ENCODE results near the gene LIMCH1. TPM values are rescaled to one million over a fixed set of nuclear protein-coding genes. Genes with fewer than 3 reads are reported as not detected.
"Not testable (repeated sequence)": the region's sequence is repeated elsewhere in the genome, so short reads cannot be mapped to it uniquely, and the experiment has no call there.

The LIMCH1 gene
- total RNA-seq, 5 donors from 2014 or later (not counting 1 experiment from before 2014, with no cell fraction given) = 0.15 to 0.38 (median 0.30) TPM

DNA sequence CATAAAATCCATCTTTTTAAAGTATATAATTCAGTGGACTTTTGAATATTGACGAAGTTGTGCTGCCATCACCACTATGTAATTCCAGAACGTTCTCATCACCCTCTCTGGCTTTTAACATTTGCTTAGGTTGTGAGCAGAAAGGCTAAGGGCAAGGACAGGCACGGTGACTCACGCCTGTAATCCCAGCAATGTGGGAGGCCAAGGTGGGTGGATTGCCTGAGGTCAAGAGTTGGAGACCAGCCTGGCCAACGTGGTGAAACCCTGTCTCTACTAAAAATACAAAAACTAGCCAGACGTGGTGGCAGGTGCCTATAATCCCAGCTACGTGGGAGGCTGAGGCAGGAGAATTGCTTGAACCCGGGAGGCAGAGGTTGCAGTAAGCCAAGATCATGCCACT is 199.5 kb downstream of the LIMCH1 start:
- H3K27me3 Mint-ChIP-seq = peaks cover 8 to 19% of the 10 kb centered on the region in 2 donors
- H3K36me3 Mint-ChIP-seq = not testable (repeated sequence)

DNA sequence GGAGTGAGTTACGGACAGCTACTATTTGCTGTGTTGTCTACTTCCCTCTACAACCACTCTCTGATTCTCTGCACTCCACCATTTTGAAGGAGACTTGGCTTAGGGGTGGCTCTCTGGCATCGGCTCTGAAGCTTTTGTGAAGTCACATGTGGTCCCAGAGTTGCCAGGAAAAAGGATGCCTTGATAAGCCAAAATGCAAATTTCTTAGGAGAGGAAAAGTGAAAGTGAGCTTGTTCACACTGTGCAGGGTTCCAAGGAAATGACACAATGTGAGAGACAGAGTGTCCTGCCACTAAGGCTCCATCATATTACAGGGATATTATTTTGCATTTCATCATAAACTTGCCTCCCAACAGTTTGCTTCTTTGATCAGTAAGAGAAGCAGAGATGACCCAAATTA is 203.4 kb downstream of the LIMCH1 start:
- Mint-ChIP-seq H3K4me3 (no peak overlapping the region), H3K27me3 (peaks cover 26 to 28% of the 10 kb centered on the region in 2 donors), H3K9me3 (peaks cover 0 to 4% (median 0%) of the 10 kb centered on the region in 3 donors), H3K27ac (no peak overlapping the region), H3K36me3 (no peaks in the 10 kb centered on the region), H3K4me1 (peaks cover 0 to 2% (median 0%) of the 10 kb centered on the region in 3 donors)
- DNase-seq (no peak), ATAC-seq (replicated peaks in 1 of 4) (no peak)
- no peaks in the 10 kb centered on the region for H3K36me3 ChIP-seq (ENCODE audit: control insufficient read depth in 2 of 2, extremely low read depth in 1 of 2, insufficient read depth in 1 of 2, low read length in 1 of 2)
- ChIA-PET POLR2A (no interaction called here), CTCF (no interaction called here)
- H3K4me3 ChIP-seq (ENCODE audit: control insufficient read depth in 1 of 2, extremely low read depth in 1 of 2, low read length in 1 of 2) = no peak overlapping the region
- no CpG with 5 or more reads among the region's 2 CpGs for WGBS (ENCODE audit: insufficient coverage)
- H3K4me1 ChIP-seq (ENCODE audit: control insufficient read depth in 1 of 2, extremely low read depth in 1 of 2, insufficient read depth in 2 of 2, low read length in 2 of 2) = no peaks in the 10 kb centered on the region
- no peaks in the 10 kb centered on the region for H3K9me3 ChIP-seq
- no peak overlapping the region for H3K27ac ChIP-seq (ENCODE audit: low read length)
- H3K27me3 ChIP-seq (replicated peaks in 1 of 2; ENCODE audit: control insufficient read depth in 2 of 2, extremely low read depth in 1 of 2, insufficient read depth in 2 of 2, low read length in 1 of 2) = peaks cover 15 to 22% of the 10 kb centered on the region in 2 experiments

More for the DNA sequence above, 199.5 kb downstream of the LIMCH1 start:
- H3K4me3 Mint-ChIP-seq; ATAC-seq (replicated peaks in 1 of 4); H3K36me3 ChIP-seq (ENCODE audit: control insufficient read depth in 2 of 2, extremely low read depth in 1 of 2, insufficient read depth in 1 of 2, low read length in 1 of 2); H3K9me3 Mint-ChIP-seq; H3K4me1 ChIP-seq (ENCODE audit: control insufficient read depth in 1 of 2, extremely low read depth in 1 of 2, insufficient read depth in 2 of 2, low read length in 2 of 2); H3K4me1 Mint-ChIP-seq; POLR2A ChIA-PET; H3K27ac ChIP-seq (ENCODE audit: low read length); CTCF ChIA-PET; DNase-seq; H3K4me3 ChIP-seq (ENCODE audit: control insufficient read depth in 1 of 2, extremely low read depth in 1 of 2, low read length in 1 of 2); H3K27ac Mint-ChIP-seq; H3K9me3 ChIP-seq: not testable (repeated sequence)
- H3K27me3 ChIP-seq (replicated peaks in 1 of 2; ENCODE audit: control insufficient read depth in 2 of 2, extremely low read depth in 1 of 2, insufficient read depth in 2 of 2, low read length in 1 of 2) = peaks cover 0 to 11% of the 10 kb centered on the region in 2 experiments
- whole genome bisulfite sequencing (ENCODE audit: insufficient coverage) = no CpG with 5 or more reads among the region's 8 CpGs

DNA sequence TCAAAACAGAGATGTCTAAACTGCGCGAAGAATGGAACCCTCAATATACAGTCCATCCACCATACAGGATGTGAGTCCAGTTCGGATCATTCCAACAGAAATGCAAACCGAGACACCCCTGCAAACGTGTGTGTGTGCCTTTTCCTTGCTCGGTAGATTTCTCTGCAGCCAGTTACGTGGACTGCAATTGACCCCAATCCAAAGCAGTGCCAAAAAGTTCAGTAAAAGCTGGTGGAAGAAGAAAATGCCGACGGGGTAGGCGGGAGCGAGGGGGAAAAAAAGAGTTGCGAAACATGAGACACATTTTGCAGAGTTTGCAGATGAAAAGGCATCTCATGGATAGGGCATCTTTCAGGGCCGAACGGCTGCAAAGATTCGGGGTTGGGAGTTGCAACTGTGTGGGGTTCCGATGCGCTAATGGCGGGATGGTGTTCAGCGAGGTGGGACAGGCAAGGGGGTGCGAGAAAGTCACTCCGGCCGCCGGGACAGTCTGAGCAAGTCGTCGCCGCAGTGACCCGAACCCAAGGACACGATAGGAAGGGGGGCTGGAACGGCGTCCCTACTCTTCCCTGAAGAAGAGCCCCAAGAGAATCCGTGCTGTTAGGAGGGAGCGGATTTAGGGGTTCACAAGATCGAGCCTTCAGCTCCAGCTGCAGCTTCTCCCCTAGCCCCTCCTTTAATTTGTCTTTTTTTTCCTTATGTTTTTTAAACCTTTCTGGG is 206.8 kb downstream of the LIMCH1 start:
- Histone ChIP-seq H3K4me1 (ENCODE audit: control insufficient read depth in 1 of 2, extremely low read depth in 1 of 2, insufficient read depth in 2 of 2, low read length in 2 of 2) (no peaks in the 10 kb centered on the region), H3K9me3 (no peaks in the 10 kb centered on the region), H3K27me3 (replicated peaks in 1 of 2; ENCODE audit: control insufficient read depth in 2 of 2, extremely low read depth in 1 of 2, insufficient read depth in 2 of 2, low read length in 1 of 2) (peaks cover 15 to 47% of the 10 kb centered on the region in 2 experiments), H3K27ac (ENCODE audit: low read length) (no peak overlapping the region), H3K36me3 (ENCODE audit: control insufficient read depth in 2 of 2, extremely low read depth in 1 of 2, insufficient read depth in 1 of 2, low read length in 1 of 2) (no peaks in the 10 kb centered on the region), H3K4me3 (ENCODE audit: control insufficient read depth in 1 of 2, extremely low read depth in 1 of 2, low read length in 1 of 2) (no peak overlapping the region)
- CTCF ChIA-PET = no interaction called here
- H3K4me3 Mint-ChIP-seq = no peak overlapping the region
- WGBS (ENCODE audit: insufficient coverage) = 16% methylated on average over 27 of the region's 33 CpGs
- no peak for DNase-seq
- H3K27me3 Mint-ChIP-seq = peaks cover 43 to 56% of the 10 kb centered on the region in 2 donors
- no peak overlapping the region for H3K27ac Mint-ChIP-seq
- H3K36me3 Mint-ChIP-seq = no peaks in the 10 kb centered on the region
- ATAC-seq (replicated peaks in 1 of 4) = no peak
- peaks cover 0 to 5% (median 0%) of the 10 kb centered on the region in 3 donors for H3K4me1 Mint-ChIP-seq
- no peaks in the 10 kb centered on the region for H3K9me3 Mint-ChIP-seq
- POLR2A ChIA-PET = no interaction called here

DNA sequence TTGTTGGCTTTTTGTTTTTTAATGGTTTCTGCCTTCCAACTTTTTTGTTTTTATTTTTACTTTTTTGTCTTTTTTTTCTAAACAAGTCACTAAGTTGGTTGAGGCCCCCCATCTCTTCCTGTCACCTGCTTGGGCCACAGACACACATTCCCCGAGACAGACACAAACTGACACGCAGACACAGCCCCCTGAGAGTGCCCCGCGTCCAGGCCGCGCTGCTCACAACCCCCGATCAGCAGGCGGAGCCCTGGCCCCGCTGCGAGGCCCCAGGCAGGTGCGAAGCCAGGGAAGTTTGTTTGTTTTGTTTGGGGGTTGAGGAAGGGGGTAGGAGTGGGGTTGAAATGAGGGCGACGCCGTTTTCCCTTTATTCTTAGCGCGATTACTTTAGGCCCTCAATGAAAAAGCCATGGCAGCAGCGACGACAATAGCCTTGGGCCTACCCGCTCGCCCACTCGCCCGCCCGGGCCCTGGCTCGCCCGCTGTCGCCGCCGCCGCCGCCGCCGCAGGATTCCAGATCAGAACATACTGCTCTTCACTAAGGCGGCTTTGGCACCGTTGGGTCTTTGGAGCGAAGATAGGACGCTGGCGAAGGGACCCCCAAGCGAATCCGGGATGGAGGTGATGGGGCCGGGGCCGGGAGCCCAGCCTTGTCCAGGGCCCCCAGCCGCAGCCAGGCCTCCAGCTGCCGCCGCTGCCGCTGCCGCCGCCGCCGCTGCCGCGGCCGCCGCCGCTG is 207.5 kb downstream of the LIMCH1 start:
- WGBS (ENCODE audit: insufficient coverage) = 20% methylated on average over 51 of the region's 54 CpGs
- CTCF ChIA-PET = no interaction called here

DNA sequence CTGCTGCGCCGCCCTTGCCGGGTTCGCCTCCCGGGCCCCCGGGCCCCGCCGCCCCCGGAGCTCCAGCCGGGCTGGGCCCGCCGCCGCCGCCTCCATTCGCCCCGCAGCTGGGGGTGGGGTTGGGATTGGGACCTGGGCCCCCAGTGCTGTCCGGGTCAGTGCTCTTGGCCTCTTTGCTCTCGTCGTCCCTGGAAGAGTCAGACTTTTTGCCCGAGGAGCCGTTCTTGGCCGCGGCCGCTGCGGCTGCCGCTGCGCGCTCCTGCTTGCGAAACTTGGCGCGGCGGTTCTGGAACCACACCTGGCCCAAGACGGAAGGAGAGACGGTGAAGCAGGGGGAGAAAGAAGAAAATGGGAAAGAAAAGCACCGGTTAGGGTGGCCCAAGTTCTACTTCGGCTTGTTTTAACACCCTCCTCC is 208.1 kb downstream of the LIMCH1 start:
- ATAC-seq (replicated peaks in 1 of 4) (no peak), DNase-seq (no peak)
- H3K36me3 ChIP-seq (ENCODE audit: control insufficient read depth in 2 of 2, extremely low read depth in 1 of 2, insufficient read depth in 1 of 2, low read length in 1 of 2) = no peaks in the 10 kb centered on the region
- CTCF ChIA-PET = no interaction called here
- Mint-ChIP-seq H3K4me1 (peaks cover 0 to 7% (median 0%) of the 10 kb centered on the region in 3 donors), H3K27me3 (peaks cover 44 to 66% of the 10 kb centered on the region in 2 donors), H3K27ac (no peak overlapping the region), H3K4me3 (no peak overlapping the region), H3K36me3 (no peaks in the 10 kb centered on the region), H3K9me3 (no peaks in the 10 kb centered on the region)
- POLR2A ChIA-PET = no interaction called here
- H3K9me3 ChIP-seq = no peaks in the 10 kb centered on the region
- no peaks in the 10 kb centered on the region for H3K4me1 ChIP-seq (ENCODE audit: control insufficient read depth in 1 of 2, extremely low read depth in 1 of 2, insufficient read depth in 2 of 2, low read length in 2 of 2)
- peaks cover 16 to 57% of the 10 kb centered on the region in 2 experiments for H3K27me3 ChIP-seq (replicated peaks in 1 of 2; ENCODE audit: control insufficient read depth in 2 of 2, extremely low read depth in 1 of 2, insufficient read depth in 2 of 2, low read length in 1 of 2)
- WGBS (ENCODE audit: insufficient coverage) = 16% methylated on average over 34 of the region's 36 CpGs
- no peak overlapping the region for H3K27ac ChIP-seq (ENCODE audit: low read length)
- no peak overlapping the region for H3K4me3 ChIP-seq (ENCODE audit: control insufficient read depth in 1 of 2, extremely low read depth in 1 of 2, low read length in 1 of 2)

More for the DNA sequence above, 207.5 kb downstream of the LIMCH1 start:
- no peaks in the 10 kb centered on the region for H3K4me1 ChIP-seq (ENCODE audit: control insufficient read depth in 1 of 2, extremely low read depth in 1 of 2, insufficient read depth in 2 of 2, low read length in 2 of 2)
- H3K9me3 ChIP-seq = no peaks in the 10 kb centered on the region
- POLR2A ChIA-PET = no interaction called here
- Mint-ChIP-seq H3K36me3 (no peaks in the 10 kb centered on the region), H3K27ac (no peak overlapping the region), H3K9me3 (no peaks in the 10 kb centered on the region), H3K4me3 (no peak overlapping the region), H3K27me3 (peaks cover 44 to 62% of the 10 kb centered on the region in 2 donors), H3K4me1 (peaks cover 0 to 7% (median 0%) of the 10 kb centered on the region in 3 donors)
- no peak for DNase-seq
- peaks cover 15 to 52% of the 10 kb centered on the region in 2 experiments for H3K27me3 ChIP-seq (replicated peaks in 1 of 2; ENCODE audit: control insufficient read depth in 2 of 2, extremely low read depth in 1 of 2, insufficient read depth in 2 of 2, low read length in 1 of 2)
- H3K36me3 ChIP-seq (ENCODE audit: control insufficient read depth in 2 of 2, extremely low read depth in 1 of 2, insufficient read depth in 1 of 2, low read length in 1 of 2) = no peaks in the 10 kb centered on the region
- H3K4me3 ChIP-seq (ENCODE audit: control insufficient read depth in 1 of 2, extremely low read depth in 1 of 2, low read length in 1 of 2) = no peak overlapping the region
- no peak for ATAC-seq (replicated peaks in 1 of 4)
- no peak overlapping the region for H3K27ac ChIP-seq (ENCODE audit: low read length)

DNA sequence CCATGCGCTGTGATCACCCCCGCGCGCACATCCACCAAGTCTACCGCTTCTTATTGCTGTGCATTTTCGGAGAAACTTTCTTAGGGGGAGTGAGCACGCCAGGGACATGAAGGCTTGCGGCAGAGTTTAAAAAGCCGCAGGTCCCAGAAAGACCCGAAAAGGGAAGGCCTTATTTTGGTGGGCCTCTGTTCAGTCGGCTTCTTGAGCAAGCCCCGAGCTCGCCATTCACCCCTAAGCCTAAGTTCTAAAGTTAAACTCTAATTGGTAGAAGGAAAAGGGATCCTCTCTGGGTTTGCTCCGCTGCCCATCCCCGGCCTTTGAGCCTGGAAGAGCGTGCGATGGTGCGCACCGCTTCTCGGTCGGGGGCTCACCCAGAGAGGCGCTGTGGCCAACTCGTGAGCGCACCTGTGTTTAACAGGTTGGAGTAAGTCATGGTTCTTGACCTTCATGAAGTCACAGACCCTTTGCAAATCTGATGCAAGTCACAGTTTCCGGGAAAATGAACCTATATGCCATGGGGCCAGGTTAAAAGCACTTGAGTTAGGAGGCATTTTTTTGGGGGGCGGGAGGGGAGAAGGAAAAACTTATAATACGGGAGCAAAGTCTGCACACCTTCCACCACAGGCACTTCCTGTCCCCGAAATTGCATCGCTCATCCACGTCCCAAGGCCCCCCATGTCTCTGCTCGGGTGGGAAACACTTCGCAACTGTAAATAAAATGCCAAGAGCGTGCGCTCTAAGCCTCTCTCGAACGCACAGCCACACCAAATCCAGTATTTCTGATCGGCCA is 208.7 kb downstream of the LIMCH1 start:
- H3K27me3 Mint-ChIP-seq = peaks cover 48 to 71% of the 10 kb centered on the region in 2 donors

More for the DNA sequence above, 208.7 kb downstream of the LIMCH1 start:
- Histone ChIP-seq H3K9me3 (no peaks in the 10 kb centered on the region), H3K36me3 (ENCODE audit: control insufficient read depth in 2 of 2, extremely low read depth in 1 of 2, insufficient read depth in 1 of 2, low read length in 1 of 2) (no peaks in the 10 kb centered on the region), H3K27me3 (replicated peaks in 1 of 2; ENCODE audit: control insufficient read depth in 2 of 2, extremely low read depth in 1 of 2, insufficient read depth in 2 of 2, low read length in 1 of 2) (peaks cover 13 to 63% of the 10 kb centered on the region in 2 experiments), H3K4me1 (ENCODE audit: control insufficient read depth in 1 of 2, extremely low read depth in 1 of 2, insufficient read depth in 2 of 2, low read length in 2 of 2) (no peaks in the 10 kb centered on the region), H3K27ac (ENCODE audit: low read length) (no peak overlapping the region), H3K4me3 (ENCODE audit: control insufficient read depth in 1 of 2, extremely low read depth in 1 of 2, low read length in 1 of 2) (no peak overlapping the region)
- 22% methylated on average over 23 of the region's 37 CpGs for WGBS (ENCODE audit: insufficient coverage)
- H3K27ac Mint-ChIP-seq = no peak overlapping the region
- no peaks in the 10 kb centered on the region for H3K9me3 Mint-ChIP-seq
- H3K36me3 Mint-ChIP-seq = no peaks in the 10 kb centered on the region
- peaks cover 0 to 7% (median 0%) of the 10 kb centered on the region in 3 donors for H3K4me1 Mint-ChIP-seq
- ATAC-seq (replicated peaks in 1 of 4) (no peak), DNase-seq (no peak)
- H3K4me3 Mint-ChIP-seq = no peak overlapping the region
- POLR2A ChIA-PET = no interaction called here
- CTCF ChIA-PET = no interaction called here
